ENCODE data around the gene UBE2QL1.
A peak's percentile ranks its signal among the peaks of the same experiment; 100 is the strongest.
"Not testable (repeated sequence)": the region's sequence is repeated elsewhere in the genome, so short reads cannot be mapped to it uniquely, and the experiment has no call there.

UBE2QL1 gene

GRCh38 chr5:6502421-6502820 is 53.8 kb downstream of the UBE2QL1 start:
- DNase-seq = no peak

GRCh38 chr5:6503342-6503741 is 54.7 kb downstream of the UBE2QL1 start:
- DNase-seq = no peak

- peak in 1 of 2 donors; percentile 73 for DNase-seq
These were observed 56.2 kb downstream of the UBE2QL1 start for GRCh38 chr5:6504677-6505415.

- no peak for DNase-seq
These were observed 56.7 kb downstream of the UBE2QL1 start for GRCh38 chr5:6505416-6505755.

- DNase-seq = no peak
These were observed 57.3 kb downstream of the UBE2QL1 start for GRCh38 chr5:6505783-6506557.

GRCh38 chr5:6506611-6507010 is 58.0 kb downstream of the UBE2QL1 start:
- DNase-seq = no peak

GRCh38 chr5:6508931-6509330 is 60.3 kb downstream of the UBE2QL1 start:
- no peak for DNase-seq

- no peak for DNase-seq
These were observed 61.5 kb downstream of the UBE2QL1 start for GRCh38 chr5:6510132-6510531.

- no peak for DNase-seq
These were observed 62.3 kb downstream of the UBE2QL1 start for GRCh38 chr5:6510973-6511372.

- not testable (repeated sequence) for DNase-seq
These were observed 67.2 kb downstream of the UBE2QL1 start for GRCh38 chr5:6515812-6516211.

GRCh38 chr5:6516823-6517222 is 68.2 kb downstream of the UBE2QL1 start:
- DNase-seq = no peak

- DNase-seq = no peak
These were observed 68.9 kb downstream of the UBE2QL1 start for GRCh38 chr5:6517510-6517909.

GRCh38 chr5:6518298-6519057 is 69.8 kb downstream of the UBE2QL1 start:
- no peak for DNase-seq

GRCh38 chr5:6520201-6520600 is 71.5 kb downstream of the UBE2QL1 start:
- no peak for DNase-seq

- no peak for DNase-seq
These were observed 73.7 kb downstream of the UBE2QL1 start for GRCh38 chr5:6522331-6522730.

- no peak for DNase-seq
These were observed 74.3 kb downstream of the UBE2QL1 start for GRCh38 chr5:6522923-6523322.

GRCh38 chr5:6525422-6525821 is 76.8 kb downstream of the UBE2QL1 start:
- no peak for DNase-seq

GRCh38 chr5:6525910-6526309 is 77.3 kb downstream of the UBE2QL1 start:
- DNase-seq = peak in 1 of 2 donors; percentile 24

GRCh38 chr5:6527749-6528455 is 79.2 kb downstream of the UBE2QL1 start:
- DNase-seq = no peak

- DNase-seq = no peak
These were observed 86.9 kb downstream of the UBE2QL1 start for GRCh38 chr5:6535594-6535993.

- no peak for DNase-seq
These were observed 90.4 kb downstream of the UBE2QL1 start for GRCh38 chr5:6539060-6539459.

- no peak for DNase-seq
These were observed 91.6 kb downstream of the UBE2QL1 start for GRCh38 chr5:6540111-6540827.
